Naive B cell (primary cell): ENCODE measurements around the gene ZNF532. TPM values are rescaled to one million over a fixed set of nuclear protein-coding genes. Genes with fewer than 3 reads are reported as not detected.
"Not testable (repeated sequence)": the region's sequence is repeated elsewhere in the genome, so short reads cannot be mapped to it uniquely, and the experiment has no call there.

Source experiments
- ATAC-seq, 2 donors: fragments of 150-1000 bp; cut with Tn5 transposase; 2 replicates each; pipeline ENCODE4 v1.10.0; 2021; ENCODE audit warnings: low read depth in 2 of 2, mild to moderate bottlenecking in 2 of 2, moderate library complexity in 2 of 2
- DNase-seq: peaks from one replicate; pipeline ENCODE4 v3.0.0; 2022
- H3K27ac Mint-ChIP-seq, 6 donors: one replicate each; pipeline ENCODE4 v1.8.0; 2020 to 2022; ENCODE audit warnings: mild to moderate bottlenecking in 6 of 6, mixed read lengths in 6 of 6, moderate library complexity in 5 of 6, inconsistent platforms in 2 of 6
- H3K27me3 Mint-ChIP-seq, 3 donors: one replicate each; pipeline ENCODE4 v1.8.0; 2021 to 2022; ENCODE audit warnings: mixed read lengths in 3 of 3, mild to moderate bottlenecking in 1 of 3
- H3K36me3 Mint-ChIP-seq, 2 donors: one replicate each; pipeline ENCODE4 v1.8.0; 2020 to 2022; ENCODE audit warnings: mixed read lengths in 2 of 2, inconsistent platforms in 1 of 2, mild to moderate bottlenecking in 1 of 2
- H3K4me1 Mint-ChIP-seq, 3 donors: one replicate each; pipeline ENCODE4 v1.8.0; 2020 to 2022; ENCODE audit warnings: mixed read lengths in 3 of 3, inconsistent platforms in 1 of 3, mild to moderate bottlenecking in 1 of 3, moderate library complexity in 1 of 3
- H3K4me3 Mint-ChIP-seq, 8 donors: one replicate each; pipeline ENCODE4 v1.8.0; 2020 to 2022; ENCODE audit warnings: mild to moderate bottlenecking in 8 of 8, mixed read lengths in 8 of 8, moderate library complexity in 8 of 8, inconsistent platforms in 2 of 8
- H3K9me3 Mint-ChIP-seq, 7 donors: one replicate each; pipeline ENCODE4 v1.8.0; 2020 to 2022; ENCODE audit warnings: mixed read lengths in 7 of 7, mild to moderate bottlenecking in 5 of 7, inconsistent platforms in 2 of 7, moderate library complexity in 1 of 7
- polyA plus RNA-seq, 6 donors: library from polyadenylated mRNA; unstranded; fragments of 300-500 nt; fragmentation: Illumina TruSeq; gene quantifications; one replicate each; pipeline ENCODE4 v1.2.3, GENCODE V29; 2021; ENCODE audit warnings: low read depth in 6 of 6

Gene ZNF532
- polyA plus RNA-seq, 6 donors from 2014 or later: 4.5 to 13.4 (median 8.9) TPM

DNA sequence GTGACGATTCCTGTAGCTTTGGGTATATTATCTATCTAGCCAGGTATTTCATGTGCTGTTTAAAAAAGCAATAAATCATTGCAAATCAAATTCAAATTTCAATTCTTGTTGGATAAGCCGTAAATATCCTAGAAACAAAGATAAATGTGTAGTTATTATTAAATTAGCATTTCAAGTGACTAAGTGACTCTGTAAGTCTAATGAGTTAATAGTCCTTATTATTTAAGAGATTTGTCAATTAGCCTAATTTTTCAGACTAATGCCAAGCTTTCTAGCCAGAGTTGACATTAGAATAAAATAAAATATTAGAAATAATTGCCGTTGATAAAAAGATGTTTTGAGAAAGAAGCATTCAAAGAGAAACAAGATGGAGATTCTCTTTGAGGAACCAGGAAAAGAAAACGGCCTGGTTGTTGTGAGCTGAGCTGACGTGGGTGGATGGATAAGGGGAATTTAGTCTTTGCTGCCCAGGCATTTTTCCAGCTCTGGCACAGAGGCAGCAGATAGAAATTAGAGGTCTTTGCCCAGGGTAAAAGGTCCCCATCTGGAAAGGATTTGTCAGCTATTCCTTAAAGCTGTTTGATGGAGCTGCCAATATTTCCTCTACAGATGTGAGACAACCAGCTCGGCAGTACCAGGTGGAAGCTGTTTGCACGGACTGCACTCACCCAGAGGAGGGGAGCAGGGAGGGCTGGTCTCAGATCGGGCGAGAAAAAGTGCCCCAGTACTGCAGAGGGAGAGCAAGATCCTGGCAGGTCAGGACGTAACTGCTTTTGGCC is 157.7 kb downstream of the ZNF532 start:
- H3K36me3 Mint-ChIP-seq: peaks cover 7 to 15% of the 10 kb centered on the region in 2 donors
- ATAC-seq (no peak), DNase-seq (no peak)
- H3K4me3 Mint-ChIP-seq: no peak overlapping the region
- peaks cover 5 to 16% (median 8%) of the 10 kb centered on the region in 7 donors for H3K9me3 Mint-ChIP-seq
- H3K27me3 Mint-ChIP-seq: peaks cover 0 to 5% (median 3%) of the 10 kb centered on the region in 3 donors
- H3K4me1 Mint-ChIP-seq: no peaks in the 10 kb centered on the region
- H3K27ac Mint-ChIP-seq: no peak overlapping the region

GRCh38 chr18:59024829-59025228 is 160.2 kb downstream of the ZNF532 start:
- DNase-seq: no peak
- no peaks in the 10 kb centered on the region for H3K4me1 Mint-ChIP-seq
- no peaks in the 10 kb centered on the region for H3K9me3 Mint-ChIP-seq
- no peak for ATAC-seq
- H3K4me3 Mint-ChIP-seq: no peak overlapping the region
- peak overlapping the region in 1 of 6 donors; percentile 27 for H3K27ac Mint-ChIP-seq
- H3K36me3 Mint-ChIP-seq: no peaks in the 10 kb centered on the region
- peaks cover 0 to 4% (median 0%) of the 10 kb centered on the region in 3 donors for H3K27me3 Mint-ChIP-seq

DNA sequence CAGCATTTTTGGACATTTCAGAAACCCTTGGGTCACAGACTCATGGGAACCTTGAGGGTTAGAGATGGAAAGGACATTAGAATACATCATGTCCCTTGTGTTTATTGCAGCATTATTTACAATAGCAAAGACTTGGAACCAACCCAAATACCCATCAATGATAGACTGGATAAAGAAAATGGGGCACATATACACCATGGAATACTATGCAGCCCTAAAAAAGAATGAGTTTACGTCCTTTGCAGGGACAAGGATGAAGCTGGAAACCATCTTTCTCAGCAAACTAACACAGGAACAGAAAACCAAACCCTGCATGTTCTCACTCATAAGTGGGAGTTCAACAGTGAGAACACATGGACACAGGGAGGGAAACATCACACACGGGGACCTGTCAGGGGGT is 160.9 kb downstream of the ZNF532 start:
- not testable (repeated sequence) for H3K27ac Mint-ChIP-seq, H3K27me3 Mint-ChIP-seq, H3K4me1 Mint-ChIP-seq, H3K4me3 Mint-ChIP-seq, ATAC-seq, DNase-seq, H3K9me3 Mint-ChIP-seq, H3K36me3 Mint-ChIP-seq

DNA sequence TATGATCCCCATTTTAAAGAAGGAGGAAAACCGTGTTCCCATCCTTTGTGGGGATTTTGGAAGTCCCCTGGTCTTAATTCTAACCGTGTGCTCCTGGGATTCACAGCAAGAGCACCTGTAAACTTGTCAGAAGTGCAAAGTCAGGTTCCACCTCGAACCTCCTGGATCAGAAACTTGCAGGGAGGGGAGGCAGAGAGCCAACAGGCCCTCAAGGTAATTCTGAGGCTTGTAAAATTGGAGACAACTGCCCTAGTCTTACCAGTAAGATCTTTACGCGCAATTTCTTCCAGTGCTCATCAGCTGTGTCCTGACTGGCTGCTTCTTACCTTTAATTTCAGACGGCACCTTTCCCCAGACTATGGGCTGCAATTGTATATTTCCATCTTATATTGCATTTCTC is 161.7 kb downstream of the ZNF532 start:
- Mint-ChIP-seq H3K4me1 (peaks cover 0 to 2% (median 0%) of the 10 kb centered on the region in 3 donors), H3K36me3 (no peaks in the 10 kb centered on the region), H3K9me3 (no peaks in the 10 kb centered on the region), H3K27ac (peak overlapping the region in 1 of 6 donors; percentile 5), H3K4me3 (no peak overlapping the region), H3K27me3 (peaks cover 0 to 5% (median 0%) of the 10 kb centered on the region in 3 donors)
- DNase-seq (no peak), ATAC-seq (no peak)

DNA sequence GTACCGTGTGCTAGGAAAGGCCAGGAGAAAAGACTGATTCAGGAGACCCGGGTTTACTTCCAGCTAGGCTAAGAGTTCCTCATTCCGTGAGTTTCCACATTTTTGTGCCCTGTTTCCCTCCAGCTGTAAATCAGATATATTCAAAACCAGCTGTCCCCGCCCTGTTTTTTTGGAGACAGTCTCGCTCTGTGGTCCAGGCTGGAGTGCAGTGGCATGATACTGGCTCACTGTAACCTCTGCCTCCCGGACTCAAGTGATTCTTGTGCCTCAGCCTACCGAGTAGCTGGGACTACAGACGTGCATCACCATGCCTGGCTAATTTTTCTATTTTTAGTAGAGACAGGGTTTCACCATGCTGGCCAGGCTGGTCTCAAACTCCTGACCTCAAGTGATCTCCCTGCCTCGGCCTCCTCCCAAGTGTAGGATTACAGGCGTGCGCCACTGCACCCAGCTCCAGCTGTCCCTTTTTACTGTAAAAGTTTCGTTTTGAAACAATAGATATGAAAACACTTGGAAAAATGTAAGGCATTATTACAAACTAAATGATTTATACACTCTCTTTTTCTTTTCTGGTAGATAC is 162.2 kb downstream of the ZNF532 start:
- Mint-ChIP-seq H3K27me3 (peaks cover 0 to 5% (median 0%) of the 10 kb centered on the region in 3 donors), H3K9me3 (no peaks in the 10 kb centered on the region), H3K4me3 (no peak overlapping the region)

GRCh38 chr18:59029663-59030429 is 165.2 kb downstream of the ZNF532 start:
- H3K9me3 Mint-ChIP-seq: no peaks in the 10 kb centered on the region
- peak overlapping the region in 1 of 6 donors; percentile 60 for H3K27ac Mint-ChIP-seq
- H3K4me3 Mint-ChIP-seq: peak overlapping the region in 1 of 8 donors; percentile 33
- H3K36me3 Mint-ChIP-seq: no peaks in the 10 kb centered on the region
- peaks cover 0 to 5% (median 0%) of the 10 kb centered on the region in 3 donors for H3K27me3 Mint-ChIP-seq
- peaks cover 0 to 2% (median 0%) of the 10 kb centered on the region in 3 donors for H3K4me1 Mint-ChIP-seq
- ATAC-seq (no peak), DNase-seq (no peak)

More for the DNA sequence above, 162.2 kb downstream of the ZNF532 start:
- no peak for ATAC-seq
- Mint-ChIP-seq H3K27ac (peak overlapping the region in 1 of 6 donors; percentile 91), H3K36me3 (no peaks in the 10 kb centered on the region), H3K4me1 (peaks cover 0 to 2% (median 0%) of the 10 kb centered on the region in 3 donors)
- no peak for DNase-seq

DNA sequence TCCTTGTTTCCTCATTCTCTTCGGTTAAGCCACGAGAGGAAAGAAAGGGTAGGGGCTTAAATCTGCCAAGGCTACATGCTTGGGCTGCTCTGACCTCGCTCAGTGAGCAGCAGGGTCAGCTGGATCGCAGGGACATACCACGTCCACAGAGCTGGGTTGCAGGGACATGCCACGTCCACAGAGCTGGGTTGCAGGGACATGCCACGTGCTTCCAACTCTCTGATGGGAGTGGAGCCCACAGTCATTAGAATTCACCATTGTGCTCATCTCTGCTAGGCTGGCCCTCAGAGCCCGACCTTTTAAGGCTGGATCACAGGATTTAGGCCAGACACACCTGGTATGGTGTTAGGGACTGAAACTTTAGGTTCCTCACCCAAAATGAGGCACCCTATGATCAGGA is 167.6 kb downstream of the ZNF532 start:
- Mint-ChIP-seq H3K27me3 (peaks cover 0 to 5% (median 0%) of the 10 kb centered on the region in 3 donors), H3K36me3 (no peaks in the 10 kb centered on the region), H3K9me3 (no peaks in the 10 kb centered on the region), H3K27ac (no peak overlapping the region), H3K4me3 (no peak overlapping the region), H3K4me1 (peaks cover 0 to 2% (median 0%) of the 10 kb centered on the region in 3 donors)
- no peak for DNase-seq
- no peak for ATAC-seq

DNA sequence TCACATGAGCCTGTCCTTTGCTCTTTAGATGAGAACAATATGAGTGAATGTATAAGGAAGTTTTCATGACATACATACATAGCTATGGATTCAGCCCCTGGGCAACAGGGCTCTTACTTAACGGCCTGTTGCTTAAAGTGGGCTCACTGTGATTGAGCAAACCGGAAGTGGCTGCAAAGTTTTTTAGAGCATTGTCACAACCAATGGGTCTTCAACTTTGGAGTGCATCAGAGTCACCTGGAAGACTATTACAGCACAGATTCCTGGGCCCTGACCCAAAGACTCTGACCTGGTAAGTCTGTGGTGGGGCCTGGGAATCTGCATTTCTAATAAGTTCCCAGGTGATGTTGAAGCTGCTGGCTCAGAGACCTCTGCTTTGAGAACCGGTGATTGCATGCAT is 168.7 kb downstream of the ZNF532 start:
- no peak for DNase-seq
- Mint-ChIP-seq H3K4me1 (peaks cover 0 to 2% (median 0%) of the 10 kb centered on the region in 3 donors), H3K27me3 (peaks cover 0 to 5% (median 0%) of the 10 kb centered on the region in 3 donors), H3K36me3 (no peaks in the 10 kb centered on the region), H3K9me3 (no peaks in the 10 kb centered on the region), H3K27ac (no peak overlapping the region), H3K4me3 (no peak overlapping the region)
- ATAC-seq: no peak

DNA sequence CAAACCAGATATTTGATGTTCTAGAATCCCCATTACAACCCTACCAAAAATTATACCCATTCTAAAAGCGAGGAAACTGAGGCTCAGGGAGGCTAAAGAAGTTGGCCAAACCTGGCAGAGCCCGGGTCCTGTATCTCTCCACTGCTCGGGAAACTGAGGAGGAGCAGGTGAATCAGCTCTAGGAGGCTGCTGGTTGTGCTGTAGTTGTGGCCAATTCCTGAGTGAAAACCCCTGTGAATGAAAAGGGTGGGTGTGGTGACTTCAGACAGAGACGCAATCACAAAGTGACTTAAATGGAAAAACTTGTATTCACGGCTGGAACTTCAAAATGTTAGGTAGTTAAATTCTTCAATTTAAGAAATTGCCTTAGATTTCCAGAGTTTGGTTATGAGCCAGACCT is 169.3 kb downstream of the ZNF532 start:
- H3K4me3 Mint-ChIP-seq: no peak overlapping the region

GRCh38 chr18:59035591-59035990 is 170.9 kb downstream of the ZNF532 start:
- ATAC-seq: no peak
- Mint-ChIP-seq H3K4me1 (peaks cover 0 to 4% (median 0%) of the 10 kb centered on the region in 3 donors), H3K27ac (no peak overlapping the region), H3K27me3 (no peaks in the 10 kb centered on the region), H3K36me3 (no peaks in the 10 kb centered on the region), H3K9me3 (no peaks in the 10 kb centered on the region), H3K4me3 (no peak overlapping the region)
- DNase-seq: no peak

More for the DNA sequence above, 169.3 kb downstream of the ZNF532 start:
- Mint-ChIP-seq H3K36me3 (no peaks in the 10 kb centered on the region), H3K27ac (no peak overlapping the region), H3K4me1 (peaks cover 0 to 2% (median 0%) of the 10 kb centered on the region in 3 donors), H3K9me3 (no peaks in the 10 kb centered on the region), H3K27me3 (peaks cover 0 to 5% (median 0%) of the 10 kb centered on the region in 3 donors)
- no peak for DNase-seq
- no peak for ATAC-seq

Other genes starting within 250 kb of the ZNF532 start
- under 1 TPM in 3 of 6 donors, not detected in 3; 0.13 to 0.33 (median 0.18) TPM for gene ALPK2, start 235.8 kb upstream of the ZNF532 start, polyA plus RNA-seq
- 10 to 100 TPM; 57.8 to 85.2 (median 63.0) TPM for gene MALT1, start 193.4 kb upstream of the ZNF532 start, polyA plus RNA-seq